Inferior parietal cortex (tissue), 1 donor: Measurements from ENCODE around the gene GREB1.
A peak's percentile ranks its signal among the peaks of the same experiment; 100 is the strongest.

Experiments
- DNase-seq: peaks from one replicate; pipeline ENCODE4 v3.0.0-alpha.2; 2016; ENCODE audit errors: extremely low spot score

Gene GREB1

GRCh38 chr2:11683476-11683875 is 149.6 kb downstream of the GREB1 start:
- DNase-seq, result no peak

GRCh38 chr2:11683966-11684365 is 150.1 kb downstream of the GREB1 start:
- no peak for DNase-seq

- DNase-seq, result no peak
Measured at GRCh38 chr2:11684894-11685460, 151.1 kb downstream of the GREB1 start.

GRCh38 chr2:11685906-11686470 is 152.1 kb downstream of the GREB1 start:
- no peak for DNase-seq

- DNase-seq, result no peak
Measured at GRCh38 chr2:11687736-11688135, 153.9 kb downstream of the GREB1 start.

GRCh38 chr2:11688222-11689069 is 154.6 kb downstream of the GREB1 start:
- DNase-seq, result peak; percentile 83

GRCh38 chr2:11691076-11691660 is 157.3 kb downstream of the GREB1 start:
- DNase-seq, result no peak
